Mammary epithelial cell (primary cell): ENCODE measurements around the gene VGLL3.

ENCODE experiments used
- CTCF ChIP-seq, 2 donors: IDR thresholded peaks in 1 of 2; conservative IDR thresholded peaks in 1 of 2; 2 replicates each; pipeline ENCODE4 v1.5.1; 2011 to 2012; ENCODE audit warnings: inconsistent platforms in 2 of 2, low read length in 2 of 2, mild to moderate bottlenecking in 2 of 2, control low read depth in 1 of 2, low read depth in 1 of 2; ENCODE audit not compliant: insufficient read depth in 1 of 2; ENCODE audit errors: extremely low read depth in 1 of 2
- EZH2 ChIP-seq: IDR thresholded peaks from 2 replicates; pipeline ENCODE4 v1.6.1; 2012; ENCODE audit warnings: low read length, inconsistent platforms, borderline replicate concordance

DNA sequence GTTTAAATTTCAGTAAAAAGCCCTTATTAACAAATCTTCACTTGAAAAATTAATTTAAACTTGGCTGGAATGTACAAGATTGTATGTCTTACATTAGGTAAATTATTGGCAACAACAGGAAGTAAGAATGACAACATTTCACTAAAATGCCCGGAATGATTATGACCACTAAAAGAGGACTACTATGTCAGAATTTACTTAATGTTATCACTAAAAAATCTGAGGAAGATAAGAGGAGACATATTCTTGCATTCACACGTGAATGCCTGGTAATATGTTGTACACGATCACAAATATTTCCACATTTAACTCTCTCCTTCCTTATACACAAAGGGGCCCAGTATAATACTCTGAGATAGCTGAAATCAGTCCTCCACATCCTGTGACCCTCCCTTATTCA, 29.7 kb downstream of the VGLL3 start:
- TF ChIP-seq CTCF (conservative IDR thresholded peaks at IDR 0.05 in 1 of 2, IDR thresholded peaks at IDR 0.05 in 1 of 2; ENCODE audit: extremely low read depth in 1 of 2, insufficient read depth in 1 of 2, low read depth in 1 of 2, low read length in 2 of 2) (no peak), EZH2 (no peak)
